K562 (cell line): Measurements from ENCODE around the gene TP53BP1. TPM values are rescaled to one million over a fixed set of nuclear protein-coding genes. Genes with fewer than 3 reads are reported as not detected.

Experiments
- CHD4 ChIP-seq: fragments of 200-600 bp; sonication (generic); IDR thresholded peaks from 3 replicates; pipeline ENCODE4 v1.6.1; 2012; ENCODE audit warnings: low read depth, mild to moderate bottlenecking, mixed read lengths, low read length, inconsistent platforms; ENCODE audit not compliant: insufficient read depth, insufficient replicate concordance, poor library complexity, severe bottlenecking
- CXXC5 ChIP-seq: fragments of 250-450 bp; sonication (Bioruptor Pico); IDR thresholded peaks from 2 replicates; pipeline ENCODE4 v1.8.0; 2022; ENCODE audit warnings: inconsistent platforms, mild to moderate bottlenecking, moderate library complexity
- E2F5 ChIP-seq: sonication (generic); formaldehyde crosslinking; IDR thresholded peaks from 2 replicates; pipeline ENCODE4 v1.8.0; 2022; ENCODE audit warnings: mild to moderate bottlenecking, missing genetic modification reagents
- ELK1 ChIP-seq: sonication (generic); formaldehyde crosslinking; IDR thresholded peaks from 2 replicates; pipeline ENCODE4 v1.8.1; 2022; ENCODE audit warnings: missing genetic modification reagents
- FOS ChIP-seq: IDR thresholded peaks from 3 replicates; pipeline ENCODE4 v1.6.1; 2011; ENCODE audit not compliant: insufficient read length; ENCODE audit errors: extremely low read depth
- ILF3 ChIP-seq: fragments of 450-650 bp; IDR thresholded peaks from 2 replicates; pipeline ENCODE4 v1.6.1; 2018; ENCODE audit warnings: antibody characterized with exemption, mild to moderate bottlenecking, moderate library complexity, borderline replicate concordance
- LARP7 ChIP-seq: fragments of 450-650 bp; IDR thresholded peaks from 2 replicates; pipeline ENCODE4 v1.6.1; 2016
- OTX1 ChIP-seq: fragments of 450-650 bp; formaldehyde crosslinking; IDR thresholded peaks from 2 replicates; pipeline ENCODE4 v1.4.0; 2022; ENCODE audit warnings: mild to moderate bottlenecking
- RBM15 ChIP-seq: fragments of 200-400 bp; formaldehyde crosslinking; IDR thresholded peaks from 2 replicates; pipeline ENCODE4 v1.6.1; 2018; ENCODE audit warnings: mild to moderate bottlenecking, low read length, moderate library complexity; ENCODE audit not compliant: insufficient read depth
- RBM17 ChIP-seq: fragments of 200-400 bp; formaldehyde crosslinking; IDR thresholded peaks from 2 replicates; pipeline ENCODE4 v1.6.1; 2017; ENCODE audit warnings: low read depth, mild to moderate bottlenecking, low read length, borderline replicate concordance
- RFX1 ChIP-seq: fragments of 450-650 bp; IDR thresholded peaks from 2 replicates; pipeline ENCODE4 v1.6.1; 2016; ENCODE audit warnings: mild to moderate bottlenecking, moderate library complexity
- SMC3 ChIP-seq: conservative IDR thresholded peaks from 2 replicates; pipeline ENCODE4 v1.6.1; 2011; ENCODE audit warnings: low read depth, low read length, improper control_type of control experiment; ENCODE audit not compliant: insufficient read depth
- U2AF1 ChIP-seq: fragments of 200-400 bp; formaldehyde crosslinking; optimal IDR thresholded peaks from 2 replicates; pipeline ENCODE3; 2017; ENCODE audit warnings: mild to moderate bottlenecking, low read depth, low read length, moderate library complexity
- ZNF12 ChIP-seq: sonication (generic); formaldehyde crosslinking; IDR thresholded peaks from 2 replicates; pipeline ENCODE4 v1.4.0; 2020; ENCODE audit warnings: mild to moderate bottlenecking, missing genetic modification reagents
- polyA plus RNA-seq, 8 experiments: library from polyadenylated mRNA; depleted of rRNA in 4 of 8; stranded (reverse) in 5 of 8; unstranded in 3 of 8; fragments of >200 nt; fragmentation: Nextera tagmentation in 2 of 8; fragmentation: Illumina TruSeq in 1 of 8; extraction: Ambion mirVana in 2 of 8; extraction: Trizol in 1 of 8; gene quantifications; 2 replicates each; pipeline versions ENCODE4 v1.2.1 to v1.2.3, GENCODE V29; 2011 to 2014; ENCODE audit warnings: inconsistent platforms in 1 of 8, missing spikeins in 1 of 8
- total RNA-seq, 7 experiments: library from RNA; depleted of rRNA in 6 of 7; stranded (reverse); fragments of >200 nt in 6 of 7; fragmentation: Illumina TruSeq in 2 of 7; extraction: Trizol in 2 of 7; gene quantifications; 2 replicates each; pipeline versions ENCODE4 v1.2.1 to v1.2.3, GENCODE V29; 2011 to 2021; ENCODE audit warnings: low replicate concordance in 1 of 7
- TF ChIP-seq, protein P1 (sequence below): IDR thresholded peaks from 2 replicates; pipeline ENCODE4 v1.6.1; 2012; ENCODE audit warnings: low read depth, low read length, improper control_type of control experiment, borderline replicate concordance
- TF ChIP-seq, protein P2 (sequence below): fragments of 450-650 bp; formaldehyde crosslinking; conservative IDR thresholded peaks from 2 replicates; pipeline ENCODE4 v1.4.0; 2022; ENCODE audit warnings: mild to moderate bottlenecking, missing genetic modification characterization
- TF ChIP-seq, protein P3 (sequence below): sonication (generic); formaldehyde crosslinking; IDR thresholded peaks from 2 replicates; pipeline ENCODE4 v1.8.1; 2023; ENCODE audit warnings: missing genetic modification reagents, mild to moderate bottlenecking, borderline replicate concordance

Gene TP53BP1
- total and polyA plus RNA-seq, 9 of the 15 experiments (the other 6 are each of a cell fraction or from before 2014, with no cell fraction given), result 5.7 to 63.3 (median 30.9) TPM

DNA sequence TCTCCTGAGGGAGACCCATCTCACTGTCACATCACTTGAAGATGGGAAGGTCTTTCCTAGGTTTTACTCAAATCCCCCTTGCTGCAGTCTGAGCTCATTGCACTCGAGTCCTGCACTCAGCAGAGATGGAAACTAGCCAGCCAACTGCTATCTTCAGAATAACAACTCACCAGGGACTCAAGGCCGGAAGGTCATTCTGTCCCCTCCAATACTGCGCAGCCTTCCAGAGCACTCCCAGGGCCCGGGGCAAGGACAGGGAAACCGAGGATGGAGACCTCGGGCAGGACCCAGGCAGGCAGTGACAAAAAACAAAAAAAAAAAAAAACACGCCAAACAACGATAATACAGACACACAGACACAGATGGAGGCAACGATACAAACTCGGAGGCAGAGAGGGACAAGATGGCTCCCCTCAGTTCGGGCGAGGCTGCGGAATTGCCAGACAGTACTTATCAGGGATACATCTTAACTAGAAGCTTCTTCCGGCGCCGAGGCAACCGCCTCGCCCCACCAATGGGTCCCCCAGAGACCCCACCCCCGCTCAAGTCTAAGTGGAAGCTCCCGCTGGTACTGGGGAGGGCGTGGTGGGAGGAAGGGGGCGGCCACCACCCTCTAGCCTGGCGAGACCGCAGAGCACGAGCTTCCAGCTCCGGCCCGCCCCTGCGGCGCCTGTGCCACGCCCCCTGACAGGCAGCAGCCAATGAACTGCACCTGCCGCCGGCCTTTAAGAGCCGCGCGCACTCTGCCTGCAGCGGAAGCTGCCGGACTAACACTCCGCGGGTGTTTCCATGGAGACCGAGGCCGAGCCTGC is 17.4 kb upstream of the TP53BP1 start (continued):
- no peak for TF ChIP-seq ELK1 (CRISPR knock-in tag)
- peak; percentile 62 for TF ChIP-seq FOS
- no peak for TF ChIP-seq ZNF12 (CRISPR knock-in tag)
- TF ChIP-seq, protein P1, sequence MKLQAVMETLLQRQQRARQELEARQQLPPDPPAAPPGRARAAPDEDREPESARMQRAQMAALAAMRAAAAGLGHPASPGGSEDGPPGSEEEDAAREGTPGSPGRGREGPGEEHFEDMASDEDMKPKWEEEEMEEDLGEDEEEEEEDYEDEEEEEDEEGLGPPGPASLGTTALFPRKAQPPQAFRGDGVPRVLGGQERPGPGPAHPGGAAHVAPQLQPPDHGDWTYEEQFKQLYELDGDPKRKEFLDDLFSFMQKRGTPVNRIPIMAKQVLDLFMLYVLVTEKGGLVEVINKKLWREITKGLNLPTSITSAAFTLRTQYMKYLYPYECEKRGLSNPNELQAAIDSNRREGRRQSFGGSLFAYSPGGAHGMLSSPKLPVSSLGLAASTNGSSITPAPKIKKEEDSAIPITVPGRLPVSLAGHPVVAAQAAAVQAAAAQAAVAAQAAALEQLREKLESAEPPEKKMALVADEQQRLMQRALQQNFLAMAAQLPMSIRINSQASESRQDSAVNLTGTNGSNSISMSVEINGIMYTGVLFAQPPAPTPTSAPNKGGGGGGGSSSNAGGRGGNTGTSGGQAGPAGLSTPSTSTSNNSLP, result no peak
- TF ChIP-seq OTX1 (CRISPR knock-in tag), result 0 out of 2 replicates have a peak, but pooled peaks have one; percentile 63
- no peak for TF ChIP-seq ILF3
- no peak for TF ChIP-seq SMC3
- TF ChIP-seq, protein P2, sequence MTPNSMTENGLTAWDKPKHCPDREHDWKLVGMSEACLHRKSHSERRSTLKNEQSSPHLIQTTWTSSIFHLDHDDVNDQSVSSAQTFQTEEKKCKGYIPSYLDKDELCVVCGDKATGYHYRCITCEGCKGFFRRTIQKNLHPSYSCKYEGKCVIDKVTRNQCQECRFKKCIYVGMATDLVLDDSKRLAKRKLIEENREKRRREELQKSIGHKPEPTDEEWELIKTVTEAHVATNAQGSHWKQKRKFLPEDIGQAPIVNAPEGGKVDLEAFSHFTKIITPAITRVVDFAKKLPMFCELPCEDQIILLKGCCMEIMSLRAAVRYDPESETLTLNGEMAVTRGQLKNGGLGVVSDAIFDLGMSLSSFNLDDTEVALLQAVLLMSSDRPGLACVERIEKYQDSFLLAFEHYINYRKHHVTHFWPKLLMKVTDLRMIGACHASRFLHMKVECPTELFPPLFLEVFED (CRISPR knock-in tag), result peak; percentile 77; the same call in 1 of the 2 replicates
- no peak for TF ChIP-seq RBM15
- peak; percentile 100 for TF ChIP-seq RFX1
- no peak for TF ChIP-seq E2F5 (CRISPR knock-in tag)
- TF ChIP-seq LARP7, result peak; percentile 78; the same call in 1 of the 2 replicates
- TF ChIP-seq, protein P3, sequence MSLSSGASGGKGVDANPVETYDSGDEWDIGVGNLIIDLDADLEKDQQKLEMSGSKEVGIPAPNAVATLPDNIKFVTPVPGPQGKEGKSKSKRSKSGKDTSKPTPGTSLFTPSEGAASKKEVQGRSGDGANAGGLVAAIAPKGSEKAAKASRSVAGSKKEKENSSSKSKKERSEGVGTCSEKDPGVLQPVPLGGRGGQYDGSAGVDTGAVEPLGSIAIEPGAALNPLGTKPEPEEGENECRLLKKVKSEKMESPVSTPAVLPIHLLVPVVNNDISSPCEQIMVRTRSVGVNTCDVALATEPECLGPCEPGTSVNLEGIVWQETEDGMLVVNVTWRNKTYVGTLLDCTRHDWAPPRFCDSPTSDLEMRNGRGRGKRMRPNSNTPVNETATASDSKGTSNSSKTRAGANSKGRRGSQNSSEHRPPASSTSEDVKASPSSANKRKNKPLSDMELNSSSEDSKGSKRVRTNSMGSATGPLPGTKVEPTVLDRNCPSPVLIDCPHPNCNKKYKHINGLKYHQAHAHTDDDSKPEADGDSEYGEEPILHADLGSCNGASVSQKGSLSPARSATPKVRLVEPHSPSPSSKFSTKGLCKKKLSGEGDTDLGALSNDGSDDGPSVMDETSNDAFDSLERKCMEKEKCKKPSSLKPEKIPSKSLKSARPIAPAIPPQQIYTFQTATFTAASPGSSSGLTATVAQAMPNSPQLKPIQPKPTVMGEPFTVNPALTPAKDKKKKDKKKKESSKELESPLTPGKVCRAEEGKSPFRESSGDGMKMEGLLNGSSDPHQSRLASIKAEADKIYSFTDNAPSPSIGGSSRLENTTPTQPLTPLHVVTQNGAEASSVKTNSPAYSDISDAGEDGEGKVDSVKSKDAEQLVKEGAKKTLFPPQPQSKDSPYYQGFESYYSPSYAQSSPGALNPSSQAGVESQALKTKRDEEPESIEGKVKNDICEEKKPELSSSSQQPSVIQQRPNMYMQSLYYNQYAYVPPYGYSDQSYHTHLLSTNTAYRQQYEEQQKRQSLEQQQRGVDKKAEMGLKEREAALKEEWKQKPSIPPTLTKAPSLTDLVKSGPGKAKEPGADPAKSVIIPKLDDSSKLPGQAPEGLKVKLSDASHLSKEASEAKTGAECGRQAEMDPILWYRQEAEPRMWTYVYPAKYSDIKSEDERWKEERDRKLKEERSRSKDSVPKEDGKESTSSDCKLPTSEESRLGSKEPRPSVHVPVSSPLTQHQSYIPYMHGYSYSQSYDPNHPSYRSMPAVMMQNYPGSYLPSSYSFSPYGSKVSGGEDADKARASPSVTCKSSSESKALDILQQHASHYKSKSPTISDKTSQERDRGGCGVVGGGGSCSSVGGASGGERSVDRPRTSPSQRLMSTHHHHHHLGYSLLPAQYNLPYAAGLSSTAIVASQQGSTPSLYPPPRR (CRISPR knock-in tag), result no peak
- TF ChIP-seq U2AF1, result no peak
- TF ChIP-seq RBM17, result no peak
- TF ChIP-seq CHD4, result no peak
- peak; percentile 74 for TF ChIP-seq CXXC5
